Central memory CD8-positive, alpha-beta T cell (primary cell): ENCODE data around the gene TMEM179.

Experiments used
- ATAC-seq: fragments of 150-1000 bp; cut with Tn5 transposase; replicated peaks from 2 replicates; pipeline ENCODE4 v1.10.0; 2022; ENCODE audit warnings: mild to moderate bottlenecking, moderate FRiP score, moderate number of reproducible peaks; ENCODE audit not compliant: poor library complexity, severe bottlenecking; ENCODE audit errors: extremely low read depth
- DNase-seq, 2 donors: peaks; one replicate each; pipeline ENCODE4 v3.0.0; 2021; ENCODE audit warnings: low spot score in 2 of 2
- H3K27ac Mint-ChIP-seq: one replicate; pipeline ENCODE4 v1.8.0; 2022; ENCODE audit warnings: low read depth, mild to moderate bottlenecking, moderate library complexity, mixed read lengths
- H3K27me3 Mint-ChIP-seq: one replicate; pipeline ENCODE4 v1.8.0; 2022; ENCODE audit warnings: mixed read lengths
- H3K36me3 Mint-ChIP-seq: one replicate; pipeline ENCODE4 v1.8.0; 2022; ENCODE audit warnings: mild to moderate bottlenecking, moderate library complexity, mixed read lengths; ENCODE audit not compliant: insufficient read depth
- H3K4me1 Mint-ChIP-seq: one replicate; pipeline ENCODE4 v1.8.0; 2022; ENCODE audit warnings: mixed read lengths
- H3K4me3 Mint-ChIP-seq: one replicate; pipeline ENCODE4 v1.8.0; 2022; ENCODE audit warnings: mild to moderate bottlenecking, moderate library complexity, mixed read lengths
- H3K9me3 Mint-ChIP-seq: one replicate; pipeline ENCODE4 v1.8.0; 2022; ENCODE audit warnings: mixed read lengths

The TMEM179 gene

DNA sequence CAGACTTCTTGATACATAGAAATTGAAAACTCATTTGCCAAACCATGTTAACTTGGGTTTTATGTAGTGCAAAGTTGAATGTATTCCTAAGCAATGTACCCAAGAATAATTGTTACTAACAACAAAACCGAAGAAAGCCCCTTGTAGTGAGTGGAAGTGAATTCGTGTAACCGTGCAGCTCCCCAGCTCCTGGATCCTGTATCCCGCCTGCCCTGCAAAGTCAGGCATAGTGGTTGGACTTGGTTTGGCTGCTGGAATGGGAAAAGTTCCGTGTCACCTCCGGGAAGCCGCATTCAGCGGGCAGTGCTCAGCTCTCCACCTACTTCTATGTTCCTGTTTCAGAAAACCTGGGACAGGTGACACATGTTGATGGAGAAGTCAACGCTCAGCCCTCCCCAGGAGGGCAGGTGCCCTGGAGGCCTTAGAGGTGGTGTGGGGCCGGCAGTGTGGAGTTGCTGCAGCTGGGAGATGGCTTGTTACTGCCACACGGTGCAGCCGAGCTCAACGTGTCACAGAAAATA lies 54.2 kb downstream of the TMEM179 start:
- Mint-ChIP-seq H3K9me3 (no peaks in the 10 kb centered on the region), H3K4me3 (no peak overlapping the region), H3K4me1 (no peaks in the 10 kb centered on the region), H3K36me3 (peaks cover 3% of the 10 kb centered on the region), H3K27ac (no peak overlapping the region), H3K27me3 (peaks cover 37% of the 10 kb centered on the region)
- ATAC-seq (no peak), DNase-seq (no peak)

DNA sequence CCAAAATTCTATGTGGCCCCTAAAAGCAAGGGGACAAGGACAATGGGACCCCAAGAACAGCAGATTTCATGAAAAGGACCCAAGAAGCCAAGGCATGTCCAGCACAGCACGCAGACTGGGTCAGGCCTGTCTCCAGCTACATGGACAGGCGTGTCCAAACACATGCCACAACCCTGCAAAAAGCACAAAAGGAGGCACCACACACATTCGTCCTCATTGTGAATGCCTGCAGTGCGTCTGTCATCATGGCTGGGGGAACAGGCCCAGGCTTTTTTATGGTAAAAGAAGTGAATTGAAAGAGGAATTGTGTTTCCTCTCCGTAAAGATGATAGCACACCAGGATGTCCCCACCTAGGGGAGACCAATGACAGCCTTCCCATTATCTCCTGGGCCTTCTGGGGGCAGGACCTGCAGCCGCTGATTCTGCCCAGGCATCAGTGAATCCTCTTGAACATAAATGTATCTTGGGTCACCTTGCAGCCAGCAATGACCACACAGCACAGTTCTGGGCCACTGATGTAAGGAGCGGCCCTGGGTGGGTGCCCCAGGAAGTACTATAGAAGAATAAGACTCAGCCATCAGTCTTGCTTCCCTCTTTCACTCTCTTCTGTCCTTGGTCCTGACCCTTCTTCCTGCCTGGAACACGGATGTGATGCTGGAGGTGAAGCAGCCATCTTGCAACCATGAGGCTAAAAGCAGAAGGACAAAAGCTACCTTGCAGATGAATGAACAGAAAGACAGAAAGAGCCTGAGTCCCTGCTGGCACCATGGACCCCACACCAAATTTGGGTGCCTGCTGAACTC lies 54.8 kb downstream of the TMEM179 start:
- no peak for DNase-seq
- peaks cover 3% of the 10 kb centered on the region for H3K36me3 Mint-ChIP-seq
- H3K4me1 Mint-ChIP-seq, result no peaks in the 10 kb centered on the region
- no peak overlapping the region for H3K4me3 Mint-ChIP-seq
- no peak for ATAC-seq
- no peak overlapping the region for H3K27ac Mint-ChIP-seq
- no peaks in the 10 kb centered on the region for H3K9me3 Mint-ChIP-seq
- peaks cover 43% of the 10 kb centered on the region for H3K27me3 Mint-ChIP-seq

DNA sequence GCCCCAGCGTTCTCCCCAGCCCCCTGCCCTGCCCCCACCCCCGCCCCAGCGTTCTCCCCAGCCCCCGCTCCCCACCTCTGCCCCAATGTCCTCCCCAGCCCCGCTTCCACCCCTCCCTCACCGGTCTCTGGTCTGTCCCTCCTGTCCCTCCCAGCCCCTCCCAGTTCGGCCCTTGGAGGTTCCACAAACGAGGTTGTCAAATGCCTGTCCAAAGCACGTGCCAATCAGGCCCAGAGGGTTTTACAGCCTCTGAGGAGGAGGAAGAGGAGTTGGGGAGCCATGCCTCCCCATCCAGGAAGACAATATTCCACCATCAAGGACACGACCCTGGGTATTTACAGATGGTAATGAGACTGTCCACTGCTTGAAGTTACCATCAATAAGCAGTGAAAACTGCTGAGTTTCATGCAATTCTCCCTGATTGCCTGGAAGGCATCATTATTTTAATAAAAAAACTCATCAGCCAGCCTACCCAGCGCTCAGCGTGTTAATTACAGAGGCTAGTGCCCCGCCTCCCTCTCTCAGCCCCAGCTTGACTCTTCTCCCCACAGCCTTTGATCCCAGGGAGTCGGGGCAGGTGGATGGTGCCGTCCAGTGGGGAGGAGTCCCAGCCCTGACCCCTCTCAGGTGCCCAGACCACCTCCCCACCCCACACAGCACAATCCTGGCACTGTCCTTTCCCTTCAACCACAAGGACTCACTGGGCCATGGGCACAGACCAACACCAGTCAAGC lies 55.6 kb downstream of the TMEM179 start:
- no peak overlapping the region for H3K4me3 Mint-ChIP-seq

DNA sequence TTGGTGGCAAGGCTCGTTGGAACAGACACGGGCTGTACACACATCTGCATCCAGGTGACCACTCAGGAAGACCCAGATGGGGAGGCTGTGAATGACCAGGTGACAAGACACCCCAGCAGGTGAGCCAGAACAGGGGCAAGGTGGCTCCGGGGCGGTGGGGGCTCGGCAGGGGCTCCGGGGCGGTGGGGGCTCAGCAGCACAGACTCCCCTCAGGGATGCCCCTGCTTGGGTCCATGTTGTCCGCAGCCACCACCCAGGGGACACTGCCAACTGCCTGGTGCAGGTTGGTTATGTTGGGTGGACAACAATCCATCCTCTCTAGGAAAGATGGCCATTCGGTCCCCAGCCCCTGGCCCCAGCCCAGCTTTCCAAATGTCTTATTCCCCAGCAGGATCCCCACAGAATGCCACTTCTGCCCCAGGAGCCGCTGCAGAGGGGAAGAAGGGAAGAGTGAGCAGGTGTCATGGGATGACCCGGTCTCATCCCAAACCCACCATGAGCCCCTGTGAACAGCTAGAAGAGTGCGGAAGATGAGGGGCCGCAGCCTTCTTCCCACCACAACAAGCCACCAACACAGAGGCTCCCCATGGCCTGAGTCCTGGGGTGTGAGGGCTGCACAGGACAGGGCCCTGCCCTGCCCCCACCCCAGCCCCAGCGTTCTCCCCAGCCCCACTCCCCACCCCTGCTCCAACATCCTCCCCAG lies 56.4 kb downstream of the TMEM179 start:
- Mint-ChIP-seq H3K36me3 (peaks cover 3% of the 10 kb centered on the region), H3K9me3 (no peaks in the 10 kb centered on the region), H3K4me1 (no peaks in the 10 kb centered on the region), H3K4me3 (no peak overlapping the region), H3K27ac (no peak overlapping the region), H3K27me3 (peaks cover 53% of the 10 kb centered on the region)
- DNase-seq, result no peak
- no peak for ATAC-seq

More for the DNA sequence above, 55.6 kb downstream of the TMEM179 start:
- Mint-ChIP-seq H3K9me3 (no peaks in the 10 kb centered on the region), H3K36me3 (peaks cover 3% of the 10 kb centered on the region), H3K4me1 (no peaks in the 10 kb centered on the region), H3K27me3 (peaks cover 51% of the 10 kb centered on the region), H3K27ac (no peak overlapping the region)
- ATAC-seq, result no peak
- DNase-seq, result no peak

DNA sequence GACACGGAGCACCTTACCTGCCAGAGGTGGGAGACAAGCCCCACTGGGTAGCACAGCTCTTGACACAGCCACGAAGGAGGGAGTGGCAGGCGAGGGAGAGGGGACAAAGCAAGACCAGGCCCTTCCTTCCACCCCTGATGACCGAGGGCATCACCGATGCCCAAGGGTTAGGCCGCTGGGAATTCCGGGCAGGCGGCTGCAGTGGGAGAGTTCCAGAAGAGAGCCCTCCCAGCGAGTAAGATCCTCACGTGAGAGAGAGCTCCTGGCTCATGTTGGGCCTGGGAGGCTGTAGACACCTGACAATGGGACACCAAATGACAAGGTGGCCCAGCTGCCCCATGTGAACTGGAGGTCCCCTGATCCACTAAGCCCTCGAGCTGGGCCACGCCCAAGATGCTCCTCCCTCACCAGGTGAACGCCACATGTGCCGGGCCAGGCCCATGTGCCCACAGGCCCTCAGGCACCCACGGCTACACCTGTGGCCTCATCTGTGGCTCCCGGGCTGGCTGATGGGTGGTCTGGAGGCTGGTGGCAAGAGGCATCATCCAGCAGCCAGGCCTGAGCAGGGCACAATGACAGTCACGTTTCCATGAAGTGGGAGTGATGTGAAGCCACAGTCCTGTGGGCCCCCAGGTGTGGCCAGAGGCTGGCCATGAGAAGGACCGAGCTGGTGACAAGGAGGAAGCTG lies 57.1 kb downstream of the TMEM179 start:
- peaks cover 53% of the 10 kb centered on the region for H3K27me3 Mint-ChIP-seq
- DNase-seq (no peak), ATAC-seq (no peak)
- no peak overlapping the region for H3K4me3 Mint-ChIP-seq
- no peaks in the 10 kb centered on the region for H3K4me1 Mint-ChIP-seq
- H3K27ac Mint-ChIP-seq, result no peak overlapping the region
- no peaks in the 10 kb centered on the region for H3K9me3 Mint-ChIP-seq
- H3K36me3 Mint-ChIP-seq, result peaks cover 3% of the 10 kb centered on the region

DNA sequence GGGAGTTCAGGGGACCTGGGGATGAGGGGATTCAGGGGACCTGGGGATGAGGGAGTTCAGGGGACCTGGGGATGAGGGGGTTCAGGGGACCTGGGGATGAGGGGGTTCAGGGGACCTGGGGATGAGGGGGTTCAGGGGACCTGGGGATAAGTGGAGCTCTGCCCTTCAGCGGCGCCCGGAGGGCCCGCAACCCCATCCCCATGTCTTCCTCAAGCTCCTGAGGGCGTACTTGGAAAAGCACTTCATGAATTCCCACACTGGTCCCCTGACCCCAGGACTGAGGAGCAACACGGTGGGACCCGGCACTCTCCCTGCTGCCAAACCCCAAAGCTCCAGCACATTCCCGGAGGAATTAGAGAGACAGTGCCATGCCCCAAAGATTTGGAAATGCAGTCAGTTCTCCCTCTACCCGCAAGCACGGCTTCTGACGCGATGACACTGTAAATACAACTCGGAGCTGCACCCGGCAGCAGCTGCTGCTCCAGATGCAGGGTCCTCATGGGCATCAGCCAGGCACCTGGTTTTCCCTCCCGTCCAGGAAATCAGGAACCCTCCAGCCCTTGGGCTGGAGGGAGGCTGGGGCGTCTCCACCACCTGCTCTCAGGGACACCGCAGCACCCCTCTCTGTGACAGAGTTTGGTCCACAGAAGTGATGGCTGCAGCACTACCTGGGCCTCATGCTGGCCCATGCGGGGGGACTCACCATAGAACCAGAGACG lies 57.8 kb downstream of the TMEM179 start:
- Mint-ChIP-seq H3K4me3 (no peak overlapping the region), H3K27ac (no peak overlapping the region), H3K27me3 (peaks cover 53% of the 10 kb centered on the region), H3K36me3 (peaks cover 3% of the 10 kb centered on the region), H3K4me1 (no peaks in the 10 kb centered on the region), H3K9me3 (no peaks in the 10 kb centered on the region)
- no peak for ATAC-seq
- no peak for DNase-seq

DNA sequence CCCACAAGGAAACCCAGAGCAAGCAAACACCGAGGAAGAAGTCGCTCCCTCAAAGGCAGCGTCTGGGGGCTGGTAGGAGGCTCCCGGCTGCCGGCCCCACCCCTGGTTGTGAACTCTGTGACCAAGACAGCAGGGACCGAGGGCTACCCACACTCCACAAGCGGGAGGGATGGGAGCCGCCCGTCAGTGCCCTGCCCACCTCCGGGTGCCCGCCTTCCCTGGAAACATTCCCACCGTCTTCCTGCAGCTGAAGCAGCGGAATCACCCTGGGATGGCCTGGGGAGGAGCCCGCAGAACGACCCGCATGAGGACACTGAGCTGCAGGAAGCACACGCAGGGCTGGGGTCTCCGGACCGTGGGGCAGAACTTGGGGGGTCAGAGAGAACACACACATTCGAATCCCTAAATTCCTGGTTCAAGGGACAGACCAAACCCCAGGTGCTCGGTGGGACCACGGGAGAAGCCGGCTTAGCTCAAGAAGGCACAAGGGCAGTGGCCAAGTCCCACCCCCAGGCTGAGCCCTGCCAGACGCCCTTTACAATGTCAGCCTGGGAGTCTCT lies 58.5 kb downstream of the TMEM179 start:
- Mint-ChIP-seq H3K9me3 (no peaks in the 10 kb centered on the region), H3K27ac (no peak overlapping the region), H3K4me3 (no peak overlapping the region), H3K27me3 (peaks cover 54% of the 10 kb centered on the region), H3K4me1 (no peaks in the 10 kb centered on the region), H3K36me3 (peaks cover 3% of the 10 kb centered on the region)
- ATAC-seq, result no peak
- no peak for DNase-seq

DNA sequence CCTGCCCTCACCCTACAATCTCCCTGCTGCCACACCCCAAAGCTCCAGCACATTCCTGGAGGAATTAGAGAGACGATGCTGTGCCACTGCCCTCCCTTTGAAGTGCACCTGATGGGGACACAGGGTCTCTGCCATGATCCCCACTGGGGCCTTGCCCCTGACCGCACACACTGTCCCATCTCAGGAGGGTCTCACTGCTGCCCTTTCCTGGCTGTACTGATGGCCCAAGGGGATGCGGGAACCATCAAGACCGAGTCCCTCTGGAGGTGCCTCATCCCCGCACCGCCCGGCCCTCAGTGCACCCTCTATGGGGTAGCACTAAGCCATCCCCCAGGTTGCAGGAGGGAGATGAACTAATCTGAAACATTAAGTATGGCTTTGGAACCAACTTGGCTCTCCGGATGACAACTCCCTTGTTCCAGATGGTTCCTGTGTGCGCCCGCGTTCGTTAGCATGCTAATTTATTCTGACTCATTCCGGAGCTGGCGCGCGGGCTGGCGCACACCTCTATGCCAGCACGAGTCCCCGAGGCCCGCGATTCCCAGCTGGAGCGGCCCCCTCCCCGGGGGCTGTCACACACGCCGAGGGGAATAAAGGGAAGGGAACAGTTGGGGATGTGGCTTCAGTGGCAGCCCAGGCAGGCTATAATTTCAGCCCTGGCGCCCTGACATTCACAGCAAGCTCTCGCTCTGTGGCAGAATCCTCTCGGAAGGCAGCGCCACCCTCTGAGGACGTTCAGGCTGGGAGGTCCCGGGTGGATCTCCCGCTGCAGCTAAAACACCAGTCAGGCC lies 59.2 kb downstream of the TMEM179 start:
- H3K9me3 Mint-ChIP-seq, result no peaks in the 10 kb centered on the region

DNA sequence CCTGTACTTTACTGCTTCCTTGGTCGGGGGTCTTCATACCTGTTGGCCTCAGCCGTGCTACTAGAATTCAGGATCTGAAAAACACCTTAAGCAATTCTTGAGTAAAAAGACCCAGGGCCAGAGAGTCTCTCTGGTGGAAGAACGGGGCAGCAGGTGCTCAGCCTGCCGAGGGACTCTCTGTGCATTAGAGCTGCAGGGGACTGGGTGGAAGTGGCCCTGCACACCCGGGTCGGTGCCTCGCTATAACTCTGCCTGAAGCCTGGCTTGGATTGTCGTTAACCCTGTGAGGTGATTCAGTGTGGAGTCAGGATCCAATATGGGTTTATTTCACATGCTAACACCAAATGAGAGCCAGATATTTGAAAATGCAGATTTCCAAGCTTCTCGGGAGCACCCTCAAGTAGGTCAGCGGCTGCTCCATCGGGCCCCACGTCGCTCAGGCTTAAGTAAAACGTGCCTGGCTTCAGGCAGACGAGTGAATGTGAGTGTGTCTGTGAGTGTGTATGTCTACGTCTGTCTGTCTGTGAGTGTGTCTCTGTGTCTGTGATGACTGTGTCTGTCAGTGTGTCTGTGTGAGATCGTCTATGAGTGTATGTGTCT lies 60.1 kb downstream of the TMEM179 start:
- Mint-ChIP-seq H3K9me3 (no peaks in the 10 kb centered on the region), H3K27ac (no peak overlapping the region), H3K4me1 (no peaks in the 10 kb centered on the region), H3K36me3 (peaks cover 3% of the 10 kb centered on the region), H3K4me3 (no peak overlapping the region), H3K27me3 (peaks cover 45% of the 10 kb centered on the region)
- DNase-seq (no peak), ATAC-seq (no peak)

More for the DNA sequence above, 59.2 kb downstream of the TMEM179 start:
- Mint-ChIP-seq H3K36me3 (peaks cover 3% of the 10 kb centered on the region), H3K27me3 (peaks cover 54% of the 10 kb centered on the region), H3K27ac (no peak overlapping the region), H3K4me3 (no peak overlapping the region), H3K4me1 (no peaks in the 10 kb centered on the region)
- DNase-seq (no peak), ATAC-seq (no peak)

DNA sequence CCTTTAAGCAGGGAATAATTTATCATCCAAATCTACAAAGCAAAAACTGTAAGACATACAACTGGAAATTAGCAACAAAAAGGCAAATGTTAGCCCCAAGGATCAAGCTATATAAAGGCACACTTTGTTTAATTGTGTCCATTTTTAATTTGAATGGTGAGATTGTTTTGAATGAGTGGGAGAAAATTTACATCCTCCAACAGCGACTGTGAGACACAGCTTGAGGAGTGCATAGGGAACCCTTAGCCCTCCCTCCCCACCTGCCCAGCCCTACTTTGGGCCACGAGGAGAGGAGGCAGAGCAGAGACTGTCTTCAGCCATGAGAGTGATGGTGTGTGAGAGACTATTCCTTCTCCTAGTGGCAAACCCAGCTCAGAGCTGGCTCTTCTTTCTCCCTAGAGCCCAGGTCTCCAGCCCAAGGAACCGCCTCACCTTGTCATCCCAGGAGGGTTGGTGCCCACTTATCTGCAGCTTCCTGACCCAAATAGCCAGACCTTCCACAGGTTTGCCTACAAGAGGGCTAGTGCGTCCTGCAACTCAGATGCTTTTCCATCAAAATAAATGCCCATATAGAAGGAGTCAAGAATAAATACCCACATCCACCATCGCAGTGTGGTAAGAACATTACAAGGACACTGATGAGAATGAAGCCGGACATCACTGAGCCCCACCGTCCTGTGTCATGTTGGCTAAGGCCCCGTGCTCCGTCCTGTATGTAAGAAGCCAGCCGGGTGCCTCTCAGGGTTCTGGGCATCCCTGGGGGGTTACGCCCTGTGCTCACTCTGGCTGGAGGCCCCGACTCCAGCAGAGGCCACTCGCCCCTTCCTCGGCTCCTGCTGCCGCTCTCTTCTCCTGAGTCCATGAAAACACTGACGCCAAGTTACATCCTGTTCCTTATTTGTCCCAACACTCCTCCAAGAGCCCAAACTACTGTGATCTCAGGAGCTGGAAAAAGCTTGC lies 61.4 kb downstream of the TMEM179 start:
- Mint-ChIP-seq H3K4me1 (no peaks in the 10 kb centered on the region), H3K27me3 (peaks cover 40% of the 10 kb centered on the region), H3K4me3 (no peak overlapping the region)

More for the DNA sequence above, 61.4 kb downstream of the TMEM179 start:
- no peaks in the 10 kb centered on the region for H3K9me3 Mint-ChIP-seq
- ATAC-seq, result no peak
- no peak overlapping the region for H3K27ac Mint-ChIP-seq
- peaks cover 3% of the 10 kb centered on the region for H3K36me3 Mint-ChIP-seq
- no peak for DNase-seq
